GM18502 (cell line): ENCODE measurements around the gene NUP42.
"Not testable (repeated sequence)": the region's sequence is repeated elsewhere in the genome, so short reads cannot be mapped to it uniquely, and the experiment has no call there.

Experiments used
- ATAC-seq: cut with Tn5 transposase; IDR thresholded peaks from one replicate; pipeline ENCODE4 v1.9.1; 2021; ENCODE audit warnings: mild to moderate bottlenecking; ENCODE audit not compliant: unreplicated experiment, poor library complexity

The NUP42 gene, protein sequence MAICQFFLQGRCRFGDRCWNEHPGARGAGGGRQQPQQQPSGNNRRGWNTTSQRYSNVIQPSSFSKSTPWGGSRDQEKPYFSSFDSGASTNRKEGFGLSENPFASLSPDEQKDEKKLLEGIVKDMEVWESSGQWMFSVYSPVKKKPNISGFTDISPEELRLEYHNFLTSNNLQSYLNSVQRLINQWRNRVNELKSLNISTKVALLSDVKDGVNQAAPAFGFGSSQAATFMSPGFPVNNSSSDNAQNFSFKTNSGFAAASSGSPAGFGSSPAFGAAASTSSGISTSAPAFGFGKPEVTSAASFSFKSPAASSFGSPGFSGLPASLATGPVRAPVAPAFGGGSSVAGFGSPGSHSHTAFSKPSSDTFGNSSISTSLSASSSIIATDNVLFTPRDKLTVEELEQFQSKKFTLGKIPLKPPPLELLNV

DNA sequence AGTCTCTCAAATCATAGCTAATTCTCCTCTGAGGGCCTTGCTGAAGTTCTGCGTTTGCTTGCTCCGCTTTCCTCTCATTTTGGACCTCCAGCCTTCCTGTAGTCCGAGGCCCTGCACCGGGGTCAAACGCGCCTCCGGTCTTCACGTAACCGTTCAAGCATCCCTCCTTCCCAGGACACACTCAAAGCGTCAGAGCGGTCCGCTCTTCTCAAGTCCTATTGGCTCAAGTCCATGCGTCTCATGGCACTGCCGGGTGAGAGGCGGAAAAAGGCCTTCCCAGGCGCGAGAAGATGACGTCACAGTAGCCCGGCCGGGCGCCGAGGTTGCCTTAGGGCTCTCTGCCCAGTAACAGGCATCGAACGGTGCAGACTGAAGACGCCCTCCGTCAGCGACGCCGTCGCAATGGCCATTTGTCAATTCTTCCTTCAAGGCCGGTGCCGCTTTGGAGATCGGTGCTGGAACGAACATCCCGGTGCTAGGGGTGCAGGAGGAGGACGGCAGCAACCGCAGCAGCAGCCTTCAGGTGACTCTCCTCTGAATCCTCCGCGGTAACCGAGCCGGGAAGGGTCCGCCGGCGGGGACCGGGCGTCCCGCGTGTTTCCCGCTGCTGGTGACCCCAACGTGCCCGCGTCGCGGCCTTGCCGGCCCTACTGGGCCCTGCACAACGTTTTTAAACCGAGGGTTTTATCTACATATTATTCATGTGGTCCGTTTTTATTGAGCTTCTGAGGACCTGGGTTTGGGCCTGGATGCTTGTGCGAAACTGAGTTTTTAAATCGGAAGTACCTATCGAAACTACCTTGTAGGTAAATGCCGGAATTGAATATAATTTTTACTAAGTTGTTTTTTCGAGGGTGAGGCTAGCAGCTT, at the start of gene NUP42:
Gene NUP42, plus strand, starts transcription at position 365 of the 870 bp plus-strand sequence. Its CDS starts 38 bp downstream, at position 403.
- ATAC-seq = peak; percentile 96

- ATAC-seq = no peak
These were observed 48.1 kb upstream of the NUP42 start for GRCh38 chr7:23133797-23134196.

GRCh38 chr7:23135755-23136154, 46.1 kb upstream of the NUP42 start:
- ATAC-seq = no peak

DNA sequence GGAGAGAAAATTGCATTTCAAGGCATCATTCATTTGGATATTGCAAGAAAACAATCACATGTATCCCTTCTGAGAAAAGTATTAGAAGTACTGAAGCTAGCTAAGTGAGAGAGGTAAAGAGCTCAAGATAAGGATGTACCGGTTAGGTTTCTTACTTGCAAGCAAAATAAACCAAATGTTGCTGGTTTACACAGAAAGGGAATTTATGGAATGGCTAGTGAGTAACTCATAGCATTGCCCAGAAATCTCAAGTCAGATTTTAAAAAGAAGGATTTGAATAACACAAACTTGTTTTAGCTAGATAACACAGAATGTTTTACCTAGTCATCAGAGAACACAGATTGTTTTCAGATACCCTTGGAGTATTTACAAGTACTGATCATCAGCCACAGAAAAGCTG, 45.6 kb upstream of the NUP42 start:
- no peak for ATAC-seq

DNA sequence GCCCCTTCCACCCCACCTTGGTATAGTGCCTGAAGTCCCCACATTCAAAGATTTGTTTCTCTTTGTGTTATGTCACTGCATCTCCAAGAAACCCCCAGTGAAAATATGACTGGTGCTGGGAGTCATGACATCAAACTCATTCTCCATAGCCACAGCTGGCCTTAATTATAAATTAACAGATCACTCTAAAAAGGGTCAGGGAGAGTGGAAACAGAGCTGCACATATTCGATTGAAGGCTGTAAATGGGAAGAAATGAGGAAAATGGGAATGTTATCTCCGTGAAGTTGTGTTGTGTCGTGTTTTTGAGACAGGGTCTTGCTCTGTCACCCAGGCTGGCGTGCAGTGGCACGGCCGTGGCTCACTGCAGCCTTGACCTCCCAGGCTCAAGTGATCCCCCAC, 24.2 kb upstream of the NUP42 start:
- ATAC-seq = no peak

- no peak for ATAC-seq
These were observed 23.3 kb upstream of the NUP42 start for GRCh38 chr7:23158546-23158945.

DNA sequence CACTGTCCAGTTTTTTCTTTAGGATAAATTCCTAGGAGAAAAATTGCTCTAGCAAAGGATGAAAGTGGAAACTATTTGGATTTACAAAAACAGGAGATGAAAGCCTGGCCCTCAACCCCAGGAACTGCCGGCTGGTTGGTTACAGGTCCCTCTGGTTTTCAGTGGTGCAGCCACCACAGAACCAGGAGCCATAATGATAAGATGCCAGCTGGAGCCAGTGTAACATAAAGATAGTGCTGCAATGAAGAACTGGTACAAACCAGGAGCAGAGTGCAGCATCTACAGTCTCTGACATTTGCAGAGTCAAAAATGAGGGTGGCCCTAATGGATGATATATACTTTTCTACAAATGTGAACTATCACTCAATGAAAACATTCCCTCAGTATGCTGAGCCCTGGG, 20.4 kb upstream of the NUP42 start:
- no peak for ATAC-seq

GRCh38 chr7:23164846-23165245, 17.0 kb upstream of the NUP42 start:
- ATAC-seq = no peak

DNA sequence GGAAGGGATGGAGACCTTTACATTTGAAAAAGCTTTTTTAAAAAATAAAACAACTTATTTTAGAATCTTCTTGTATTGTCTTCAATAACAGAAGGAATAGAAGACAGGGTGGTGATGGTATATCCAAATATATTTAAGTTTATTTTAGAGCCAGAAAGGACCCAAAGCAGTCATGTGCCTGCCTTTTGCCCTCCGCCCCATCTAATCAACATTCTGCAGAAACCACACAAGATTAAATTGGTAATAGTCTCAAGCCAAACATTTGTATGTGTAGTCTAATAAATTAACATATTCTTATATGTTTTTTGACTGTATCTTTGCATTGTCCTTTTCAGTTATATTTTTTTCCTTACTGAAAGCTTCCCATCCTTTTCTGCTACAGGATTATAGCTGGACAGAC, 16.5 kb upstream of the NUP42 start:
- no peak for ATAC-seq

DNA sequence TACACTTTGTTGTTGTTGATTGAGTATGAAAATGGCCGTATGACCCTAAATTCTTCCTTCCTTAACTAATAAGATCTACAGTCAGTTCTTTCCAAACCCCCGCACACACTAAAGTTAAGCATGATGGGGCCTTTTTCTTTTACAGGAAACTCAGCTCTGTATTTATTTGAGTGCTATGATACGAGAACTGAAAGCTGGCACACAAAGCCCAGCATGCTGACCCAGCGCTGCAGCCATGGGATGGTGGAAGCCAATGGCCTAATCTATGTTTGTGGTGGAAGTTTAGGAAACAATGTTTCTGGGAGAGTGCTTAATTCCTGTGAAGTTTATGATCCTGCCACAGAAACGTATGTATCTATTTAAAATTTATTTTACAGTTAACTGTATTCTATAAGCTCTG, 14.2 kb upstream of the NUP42 start:
- ATAC-seq = no peak

GRCh38 chr7:23168111-23168885, 13.6 kb upstream of the NUP42 start:
- ATAC-seq = no peak

DNA sequence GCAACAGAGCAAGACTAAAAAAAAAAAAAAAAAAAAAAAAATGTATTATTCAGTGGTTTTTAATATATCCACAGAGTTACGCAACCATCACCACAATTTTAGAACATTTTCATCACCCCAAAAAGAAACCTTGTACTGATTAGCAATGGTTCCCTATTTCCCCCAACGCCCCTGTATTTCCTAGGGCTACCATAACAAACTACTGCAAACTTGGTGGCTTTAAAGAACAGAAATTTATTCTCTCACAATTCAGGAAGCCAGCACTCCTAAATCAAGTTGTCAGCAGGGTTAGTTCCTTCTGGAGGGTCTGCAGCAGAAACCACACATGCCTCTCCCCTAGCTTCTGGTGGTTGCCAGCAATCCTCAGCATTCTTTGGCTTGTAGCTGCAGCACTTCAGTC, 5.9 kb upstream of the NUP42 start:
- ATAC-seq = no peak

DNA sequence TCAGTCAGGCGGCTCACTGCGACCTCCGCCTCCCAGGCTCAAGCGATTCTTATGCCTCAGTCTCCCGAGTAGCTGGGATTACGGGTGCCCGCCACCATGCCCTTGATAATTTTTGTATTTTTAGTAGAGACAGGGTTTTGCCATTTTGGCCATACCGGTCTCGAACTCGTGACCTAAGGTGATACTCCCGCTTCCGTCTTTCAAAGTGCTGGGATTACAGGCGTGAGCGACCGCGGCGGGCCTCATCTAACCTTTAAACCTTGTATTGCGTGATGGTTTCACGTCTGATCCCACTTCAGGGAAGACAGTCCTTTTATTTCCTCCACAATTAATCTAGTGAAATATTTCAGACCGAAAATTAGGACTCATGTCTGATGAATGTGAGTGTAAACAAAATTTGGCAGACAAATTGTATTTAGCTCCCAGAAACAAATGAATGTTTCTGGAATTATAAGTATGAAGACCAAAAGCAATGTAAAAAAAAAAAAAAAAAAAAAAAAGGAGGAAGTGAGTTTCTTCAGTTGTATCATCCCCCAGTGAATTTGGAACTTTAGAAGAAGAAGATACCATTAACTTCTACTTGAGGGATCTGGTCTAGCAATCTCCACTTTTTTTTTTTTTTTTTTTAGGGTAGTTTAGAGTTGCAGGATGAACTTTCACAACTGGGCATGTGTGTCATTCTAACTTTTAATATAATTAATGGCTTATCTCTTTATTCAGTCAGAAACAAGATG, 1.6 kb downstream of the NUP42 start:
- no peak for ATAC-seq

GRCh38 chr7:23184291-23184690, 2.4 kb downstream of the NUP42 start:
- no peak for ATAC-seq

DNA sequence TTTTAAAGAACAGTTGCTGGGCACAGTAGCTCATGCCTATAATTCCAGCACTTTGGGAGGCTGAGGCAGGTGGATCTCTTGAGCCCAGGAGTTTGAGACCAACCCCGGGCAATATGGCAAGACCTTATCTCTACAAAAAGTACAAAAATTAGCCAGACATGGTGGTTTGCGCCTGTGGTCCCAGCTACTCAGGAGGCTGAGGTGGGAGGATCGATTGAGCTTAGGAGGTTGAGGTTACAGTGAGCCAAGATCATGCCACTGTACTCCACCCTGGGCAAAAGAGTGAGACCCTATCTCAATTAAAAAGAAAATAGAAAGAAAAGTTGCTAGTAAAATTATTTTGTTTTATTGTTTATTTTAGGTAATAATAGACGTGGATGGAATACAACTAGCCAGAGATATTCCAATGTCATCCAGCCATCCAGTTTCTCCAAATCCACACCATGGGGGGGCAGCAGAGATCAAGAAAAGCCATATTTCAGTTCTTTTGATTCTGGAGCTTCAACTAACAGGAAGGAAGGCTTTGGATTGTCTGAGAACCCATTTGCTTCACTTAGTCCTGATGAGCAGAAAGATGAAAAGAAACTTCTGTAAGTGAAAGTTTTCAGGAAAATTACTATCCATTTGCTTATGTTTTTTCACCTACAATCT, 3.0 kb downstream of the NUP42 start:
- ATAC-seq = no peak

GRCh38 chr7:23185980-23186379, 4.1 kb downstream of the NUP42 start:
- ATAC-seq = no peak

DNA sequence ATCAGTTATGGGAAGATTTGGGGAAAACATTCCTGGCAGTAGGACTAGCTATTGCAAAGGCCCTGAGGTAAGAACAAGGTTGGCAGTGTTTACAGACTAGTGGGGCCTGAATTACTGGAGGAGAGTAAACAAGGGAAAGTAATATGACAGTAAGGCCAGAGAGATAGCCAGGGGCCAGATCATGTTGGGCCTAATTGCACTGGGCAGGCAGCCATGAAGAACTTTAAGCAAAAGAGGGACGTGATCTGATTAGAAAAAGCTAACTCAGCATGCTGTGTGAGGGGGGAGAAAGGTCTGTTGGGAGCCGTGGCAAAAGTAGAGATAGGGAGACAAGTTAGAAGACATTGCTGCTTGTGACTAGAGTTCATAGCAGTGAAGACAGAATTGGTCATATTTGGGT, 9.2 kb downstream of the NUP42 start:
- ATAC-seq = no peak

- not testable (repeated sequence) for ATAC-seq
These were observed 11.9 kb downstream of the NUP42 start for GRCh38 chr7:23193650-23194227.

- ATAC-seq = no peak
These were observed 14.5 kb downstream of the NUP42 start for GRCh38 chr7:23196306-23196705.
